ENCODE measurements around the gene CCS.

GRCh38 chr11:66548774-66549630, 44.0 kb upstream of the CCS start:
- no peak for TF ChIP-seq POLR2A (IDR thresholded peaks at IDR 0.05)
- no peak for TF ChIP-seq POLR2AphosphoS5 (IDR thresholded peaks at IDR 0.05)
